ENCODE data around the gene TUBB3. TPM values are rescaled to one million over a fixed set of nuclear protein-coding genes. Genes with fewer than 3 reads are reported as not detected.

Gene TUBB3
- total RNA-seq, 1 experiment from 2014 or later = 209 TPM

- TF ChIP-seq AR (CRISPR knock-in tag; IDR thresholded peaks at IDR 0.05) (no peak), GABPB1 (CRISPR knock-in tag; IDR thresholded peaks at IDR 0.05) (no peak), CDX4 (CRISPR knock-in tag; IDR thresholded peaks at IDR 0.05; ENCODE audit: borderline replicate concordance) (no peak), EMX1 (CRISPR knock-in tag; IDR thresholded peaks at IDR 0.05) (no peak), MLX (CRISPR knock-in tag; IDR thresholded peaks at IDR 0.05) (no peak), SMAD3 (CRISPR knock-in tag; IDR thresholded peaks at IDR 0.05; ENCODE audit: borderline replicate concordance) (no peak)
- TF ChIP-seq, protein P1, sequence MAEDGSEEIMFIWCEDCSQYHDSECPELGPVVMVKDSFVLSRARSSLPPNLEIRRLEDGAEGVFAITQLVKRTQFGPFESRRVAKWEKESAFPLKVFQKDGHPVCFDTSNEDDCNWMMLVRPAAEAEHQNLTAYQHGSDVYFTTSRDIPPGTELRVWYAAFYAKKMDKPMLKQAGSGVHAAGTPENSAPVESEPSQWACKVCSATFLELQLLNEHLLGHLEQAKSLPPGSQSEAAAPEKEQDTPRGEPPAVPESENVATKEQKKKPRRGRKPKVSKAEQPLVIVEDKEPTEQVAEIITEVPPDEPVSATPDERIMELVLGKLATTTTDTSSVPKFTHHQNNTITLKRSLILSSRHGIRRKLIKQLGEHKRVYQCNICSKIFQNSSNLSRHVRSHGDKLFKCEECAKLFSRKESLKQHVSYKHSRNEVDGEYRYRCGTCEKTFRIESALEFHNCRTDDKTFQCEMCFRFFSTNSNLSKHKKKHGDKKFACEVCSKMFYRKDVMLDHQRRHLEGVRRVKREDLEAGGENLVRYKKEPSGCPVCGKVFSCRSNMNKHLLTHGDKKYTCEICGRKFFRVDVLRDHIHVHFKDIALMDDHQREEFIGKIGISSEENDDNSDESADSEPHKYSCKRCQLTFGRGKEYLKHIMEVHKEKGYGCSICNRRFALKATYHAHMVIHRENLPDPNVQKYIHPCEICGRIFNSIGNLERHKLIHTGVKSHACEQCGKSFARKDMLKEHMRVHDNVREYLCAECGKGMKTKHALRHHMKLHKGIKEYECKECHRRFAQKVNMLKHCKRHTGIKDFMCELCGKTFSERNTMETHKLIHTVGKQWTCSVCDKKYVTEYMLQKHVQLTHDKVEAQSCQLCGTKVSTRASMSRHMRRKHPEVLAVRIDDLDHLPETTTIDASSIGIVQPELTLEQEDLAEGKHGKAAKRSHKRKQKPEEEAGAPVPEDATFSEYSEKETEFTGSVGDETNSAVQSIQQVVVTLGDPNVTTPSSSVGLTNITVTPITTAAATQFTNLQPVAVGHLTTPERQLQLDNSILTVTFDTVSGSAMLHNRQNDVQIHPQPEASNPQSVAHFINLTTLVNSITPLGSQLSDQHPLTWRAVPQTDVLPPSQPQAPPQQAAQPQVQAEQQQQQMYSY (CRISPR knock-in tag; IDR thresholded peaks at IDR 0.05) = no peak
Observed at GRCh38 chr16:89904606-89905510, 18.3 kb upstream of the TUBB3 start (continued).

DNA sequence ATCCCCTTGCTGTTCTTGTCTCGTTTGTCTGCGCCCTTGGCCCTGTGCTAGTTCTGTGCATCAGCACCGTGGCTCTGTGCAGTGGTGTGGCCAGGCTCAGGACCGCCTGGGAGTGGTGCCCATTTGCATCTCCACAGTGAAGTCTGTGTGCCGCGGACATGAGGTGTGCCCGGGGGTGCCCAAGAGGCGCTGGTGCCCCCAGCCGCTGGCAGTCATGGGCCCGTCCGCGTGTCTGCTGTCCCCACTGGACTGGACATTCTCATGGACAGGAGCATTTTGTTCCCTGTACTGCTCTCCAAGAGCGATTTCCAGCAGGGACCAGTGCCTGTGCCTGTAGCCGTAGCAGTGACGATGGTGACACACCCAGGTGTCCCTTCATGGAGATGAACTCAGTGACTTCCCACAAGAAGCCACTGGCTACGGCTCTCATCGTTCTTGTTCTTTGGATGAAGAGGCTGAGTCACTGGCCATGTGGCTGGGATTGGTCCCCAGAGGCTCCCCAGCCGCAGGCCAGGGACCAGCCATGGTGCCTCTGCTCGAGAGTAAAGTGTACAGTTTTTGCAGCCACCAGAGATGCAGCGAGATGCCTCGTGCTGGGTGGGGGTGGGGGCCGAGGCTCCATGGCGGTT lies 17.5 kb upstream of the TUBB3 start:
- Mint-ChIP-seq H3K9me3 (0 out of 2 replicates have a peak, but pooled peaks cover 8% of the 10 kb centered on the region), H3K4me1 (no peaks in the 10 kb centered on the region), H3K27me3 (ENCODE audit: low read depth) (no peaks in the 10 kb centered on the region), H3K36me3 (peaks cover 27% of the 10 kb centered on the region), H3K4me3 (no peak overlapping the region), H3K27ac (no peak overlapping the region)
- ChIA-PET POLR2A (no interaction called here), CTCF (no interaction called here)
- ATAC-seq (no peak), DNase-seq (ENCODE audit: low spot score) (no peak)
- TF ChIP-seq ZMAT4 (CRISPR knock-in tag; IDR thresholded peaks at IDR 0.05) = no peak
- TF ChIP-seq, protein P2, sequence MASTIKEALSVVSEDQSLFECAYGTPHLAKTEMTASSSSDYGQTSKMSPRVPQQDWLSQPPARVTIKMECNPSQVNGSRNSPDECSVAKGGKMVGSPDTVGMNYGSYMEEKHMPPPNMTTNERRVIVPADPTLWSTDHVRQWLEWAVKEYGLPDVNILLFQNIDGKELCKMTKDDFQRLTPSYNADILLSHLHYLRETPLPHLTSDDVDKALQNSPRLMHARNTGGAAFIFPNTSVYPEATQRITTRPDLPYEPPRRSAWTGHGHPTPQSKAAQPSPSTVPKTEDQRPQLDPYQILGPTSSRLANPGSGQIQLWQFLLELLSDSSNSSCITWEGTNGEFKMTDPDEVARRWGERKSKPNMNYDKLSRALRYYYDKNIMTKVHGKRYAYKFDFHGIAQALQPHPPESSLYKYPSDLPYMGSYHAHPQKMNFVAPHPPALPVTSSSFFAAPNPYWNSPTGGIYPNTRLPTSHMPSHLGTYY (CRISPR knock-in tag; IDR thresholded peaks at IDR 0.05) = no peak
- TF ChIP-seq CTCF (IDR thresholded peaks at IDR 0.05) = no peak
- TF ChIP-seq NFATC4 (CRISPR knock-in tag; IDR thresholded peaks at IDR 0.05) = no peak
- TF ChIP-seq, protein P3, sequence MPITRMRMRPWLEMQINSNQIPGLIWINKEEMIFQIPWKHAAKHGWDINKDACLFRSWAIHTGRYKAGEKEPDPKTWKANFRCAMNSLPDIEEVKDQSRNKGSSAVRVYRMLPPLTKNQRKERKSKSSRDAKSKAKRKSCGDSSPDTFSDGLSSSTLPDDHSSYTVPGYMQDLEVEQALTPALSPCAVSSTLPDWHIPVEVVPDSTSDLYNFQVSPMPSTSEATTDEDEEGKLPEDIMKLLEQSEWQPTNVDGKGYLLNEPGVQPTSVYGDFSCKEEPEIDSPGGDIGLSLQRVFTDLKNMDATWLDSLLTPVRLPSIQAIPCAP (CRISPR knock-in tag; IDR thresholded peaks at IDR 0.05) = no peak
- no peak for TF ChIP-seq MXD4 (CRISPR knock-in tag; IDR thresholded peaks at IDR 0.05; ENCODE audit: borderline replicate concordance)
- TF ChIP-seq TEAD4 (CRISPR knock-in tag; IDR thresholded peaks at IDR 0.05) = no peak
- TF ChIP-seq, protein P4, sequence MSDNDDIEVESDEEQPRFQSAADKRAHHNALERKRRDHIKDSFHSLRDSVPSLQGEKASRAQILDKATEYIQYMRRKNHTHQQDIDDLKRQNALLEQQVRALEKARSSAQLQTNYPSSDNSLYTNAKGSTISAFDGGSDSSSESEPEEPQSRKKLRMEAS (CRISPR knock-in tag; IDR thresholded peaks at IDR 0.05) = no peak
- TF ChIP-seq NFE2L1 (CRISPR knock-in tag; IDR thresholded peaks at IDR 0.05) = no peak
- TF ChIP-seq, protein P5, sequence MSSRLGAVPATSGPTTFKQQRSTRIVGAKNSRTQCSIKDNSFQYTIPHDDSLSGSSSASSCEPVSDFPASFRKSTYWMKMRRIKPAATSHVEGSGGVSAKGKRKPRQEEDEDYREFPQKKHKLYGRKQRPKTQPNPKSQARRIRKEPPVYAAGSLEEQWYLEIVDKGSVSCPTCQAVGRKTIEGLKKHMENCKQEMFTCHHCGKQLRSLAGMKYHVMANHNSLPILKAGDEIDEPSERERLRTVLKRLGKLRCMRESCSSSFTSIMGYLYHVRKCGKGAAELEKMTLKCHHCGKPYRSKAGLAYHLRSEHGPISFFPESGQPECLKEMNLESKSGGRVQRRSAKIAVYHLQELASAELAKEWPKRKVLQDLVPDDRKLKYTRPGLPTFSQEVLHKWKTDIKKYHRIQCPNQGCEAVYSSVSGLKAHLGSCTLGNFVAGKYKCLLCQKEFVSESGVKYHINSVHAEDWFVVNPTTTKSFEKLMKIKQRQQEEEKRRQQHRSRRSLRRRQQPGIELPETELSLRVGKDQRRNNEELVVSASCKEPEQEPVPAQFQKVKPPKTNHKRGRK (CRISPR knock-in tag; IDR thresholded peaks at IDR 0.05; ENCODE audit: borderline replicate concordance) = no peak

Measured in WTC11 (cell line).